Panc1 (cell line): Measurements from ENCODE around the gene TSNAXIP1. TPM values are rescaled to one million over a fixed set of nuclear protein-coding genes. Genes with fewer than 3 reads are reported as not detected.

ENCODE experiments used
- ATAC-seq: fragments of 200-7000 bp; cut with Tn5 transposase; 2 replicates; pipeline ENCODE4 v1.9.1; 2020; ENCODE audit warnings: mild to moderate bottlenecking, moderate library complexity
- BruUV-seq: library from RNA; stranded (reverse); fragments of 400-500 nt; replicated peaks from 2 replicates; lab custom pipeline; 2021; lab: Mats Ljungman, UMichigan
- CTCF ChIA-PET: fragments of 300-600 bp; sonication (Branson Sonifier 250); formaldehyde crosslinking; loops from one replicate; lab custom pipeline; 2022; ENCODE audit warnings: antibody characterized with exemption; lab: Charles Lee
- POLR2A ChIA-PET: fragments of 300-600 bp; sonication (Branson Sonifier 250); formaldehyde crosslinking; loops from one replicate; lab custom pipeline; 2022; ENCODE audit warnings: antibody characterized with exemption; lab: Charles Lee
- DNase-seq: peaks from one replicate; pipeline ENCODE4 v3.0.0-alpha.2; 2010; ENCODE audit warnings: low read depth, low spot score
- H3K27ac ChIP-seq: 2 replicates; pipeline ENCODE4 v1.5.1; 2011; ENCODE audit warnings: mild to moderate bottlenecking, low read length, inconsistent platforms
- H3K27me3 ChIP-seq: fragments of 200-500 bp; sonication (Bioruptor generic); 2 replicates; pipeline ENCODE4 v1.6.0; 2014; ENCODE audit warnings: low read length, inconsistent platforms; ENCODE audit not compliant: control insufficient read depth, insufficient read depth
- H3K36me3 ChIP-seq: fragments of 200-500 bp; sonication (Bioruptor generic); 2 replicates; pipeline ENCODE4 v1.5.1; 2014; ENCODE audit warnings: inconsistent platforms, mild to moderate bottlenecking, low read length, moderate library complexity; ENCODE audit not compliant: control insufficient read depth, insufficient read depth
- H3K4me1 ChIP-seq: 2 replicates; pipeline ENCODE4 v1.5.1; 2011; ENCODE audit warnings: inconsistent platforms, mild to moderate bottlenecking, low read length, moderate library complexity; ENCODE audit not compliant: control insufficient read depth, insufficient read depth
- H3K4me3 ChIP-seq, 2 experiments: 2 replicates each; pipeline ENCODE4 v1.5.1; 2011 to 2012; ENCODE audit warnings: low read depth in 2 of 2, low read length in 2 of 2, mild to moderate bottlenecking in 2 of 2, inconsistent platforms in 1 of 2, moderate library complexity in 1 of 2
- H3K9me3 ChIP-seq: fragments of 200-500 bp; sonication (Bioruptor generic); 2 replicates; pipeline ENCODE4 v1.5.1; 2014; ENCODE audit warnings: low read depth, mild to moderate bottlenecking, inconsistent platforms, low read length, moderate library complexity; ENCODE audit not compliant: control insufficient read depth, insufficient read depth
- CTCF ChIP-seq: fragments of 450-650 bp; IDR thresholded peaks from 2 replicates; pipeline ENCODE4 v1.5.1; 2017; ENCODE audit warnings: mild to moderate bottlenecking
- POLR2AphosphoS5 ChIP-seq: IDR thresholded peaks from 2 replicates; pipeline ENCODE4 v1.6.1; 2012; ENCODE audit warnings: mild to moderate bottlenecking, low read depth, low read length, moderate library complexity
- REST ChIP-seq, 2 experiments: IDR thresholded peaks; 2 replicates each; pipeline ENCODE4 v1.6.1; 2011 to 2012; ENCODE audit warnings: low read depth in 2 of 2, control low read depth in 1 of 2, low read length in 1 of 2, mild to moderate bottlenecking in 1 of 2, moderate library complexity in 1 of 2; ENCODE audit not compliant: insufficient read depth in 1 of 2
- SIN3A ChIP-seq: IDR thresholded peaks from 2 replicates; pipeline ENCODE4 v1.6.1; 2012; ENCODE audit warnings: low read depth, mild to moderate bottlenecking, low read length, moderate library complexity, borderline replicate concordance; ENCODE audit not compliant: insufficient read depth
- TCF7L2 ChIP-seq: IDR thresholded peaks from 2 replicates; pipeline ENCODE4 v1.6.1; 2011; ENCODE audit warnings: mild to moderate bottlenecking, low read depth, low read length, inconsistent platforms
- in situ Hi-C: cut with HindIII; loops from 2 replicates; pipeline ENCODE4 v1.10.0; 2016; ENCODE audit warnings: low sequenced_read_pairs, low pct_unique_long_range_greater_than_20kb
- intact Hi-C: fragments of 100-400 bp; cut with micrococcal nuclease; formaldehyde crosslinking; loops from one replicate; pipeline ENCODE4 v1.10.0; 2022; ENCODE audit not compliant: unreplicated experiment
- total RNA-seq: library from RNA; stranded (reverse); gene quantifications from one replicate; pipeline ENCODE4 v1.2.1, GENCODE V29; 2021; ENCODE audit not compliant: unreplicated experiment

The TSNAXIP1 gene
- total RNA-seq, 1 experiment from 2014 or later, result 1.6 TPM

- BruUV-seq, result no TSS peak
- no peak for TF ChIP-seq REST (IDR thresholded peaks at IDR 0.05; ENCODE audit: insufficient read depth in 1 of 2, low read depth in 2 of 2, low read length in 1 of 2)
- no peak for TF ChIP-seq POLR2AphosphoS5
- no peak for TF ChIP-seq TCF7L2
- no peak for TF ChIP-seq CTCF
- no peak for TF ChIP-seq SIN3A
- DNase-seq, result no peak
- POLR2A ChIA-PET, result no interaction called here
- Histone ChIP-seq H3K4me1 (peaks cover 15% of the 10 kb centered on the region), H3K27me3 (no peaks in the 10 kb centered on the region), H3K4me3 (no peak overlapping the region), H3K27ac (no peak overlapping the region), H3K36me3 (no peaks in the 10 kb centered on the region), H3K9me3 (no peaks in the 10 kb centered on the region)
- in situ Hi-C loops (no loop called here), intact Hi-C loops (no loop called here)
- CTCF ChIA-PET, result no interaction called here
- ATAC-seq, result no peak
These were observed 50.3 kb downstream of the TSNAXIP1 start for GRCh38 chr16:67856927-67857546.

GRCh38 chr16:67857547-67858233, 51.0 kb downstream of the TSNAXIP1 start:
- intact Hi-C loops, result no loop called here
- no peaks in the 10 kb centered on the region for H3K36me3 ChIP-seq
- ChIA-PET CTCF (no interaction called here), POLR2A (no interaction called here)
- no peak overlapping the region for H3K27ac ChIP-seq
- TF ChIP-seq TCF7L2 (no peak), POLR2AphosphoS5 (no peak), REST (IDR thresholded peaks at IDR 0.05; ENCODE audit: insufficient read depth in 1 of 2, low read depth in 2 of 2, low read length in 1 of 2) (no peak), CTCF (no peak), SIN3A (no peak)
- H3K4me3 ChIP-seq, result no peak overlapping the region
- peaks cover 15% of the 10 kb centered on the region for H3K4me1 ChIP-seq
- DNase-seq, result peak; percentile 78
- in situ Hi-C loops, result no loop called here
- ATAC-seq, result peak; percentile 86
- no peaks in the 10 kb centered on the region for H3K9me3 ChIP-seq
- no TSS peak for BruUV-seq
- H3K27me3 ChIP-seq, result no peaks in the 10 kb centered on the region
